ENCODE measurements around the gene ATP6V1F.

ATP6V1F gene

GRCh38 chr7:128877756-128878120, 15.1 kb downstream of the ATP6V1F start:
- Histone ChIP-seq H3K4me3 (ENCODE audit: low read depth, low read length) (no peak overlapping the region), H3K4me1 (ENCODE audit: control insufficient read depth, insufficient read depth, low read length) (peaks cover 2% of the 10 kb centered on the region), H3K36me3 (ENCODE audit: control insufficient read depth, insufficient read depth, low read length) (no peaks in the 10 kb centered on the region), H3K9ac (ENCODE audit: low read depth, low read length) (no peak overlapping the region), H3K9me3 (ENCODE audit: control insufficient read depth, insufficient read depth, low read length) (no peaks in the 10 kb centered on the region), H3K27me3 (ENCODE audit: control insufficient read depth, insufficient read depth, low read length) (no peaks in the 10 kb centered on the region)

DNA sequence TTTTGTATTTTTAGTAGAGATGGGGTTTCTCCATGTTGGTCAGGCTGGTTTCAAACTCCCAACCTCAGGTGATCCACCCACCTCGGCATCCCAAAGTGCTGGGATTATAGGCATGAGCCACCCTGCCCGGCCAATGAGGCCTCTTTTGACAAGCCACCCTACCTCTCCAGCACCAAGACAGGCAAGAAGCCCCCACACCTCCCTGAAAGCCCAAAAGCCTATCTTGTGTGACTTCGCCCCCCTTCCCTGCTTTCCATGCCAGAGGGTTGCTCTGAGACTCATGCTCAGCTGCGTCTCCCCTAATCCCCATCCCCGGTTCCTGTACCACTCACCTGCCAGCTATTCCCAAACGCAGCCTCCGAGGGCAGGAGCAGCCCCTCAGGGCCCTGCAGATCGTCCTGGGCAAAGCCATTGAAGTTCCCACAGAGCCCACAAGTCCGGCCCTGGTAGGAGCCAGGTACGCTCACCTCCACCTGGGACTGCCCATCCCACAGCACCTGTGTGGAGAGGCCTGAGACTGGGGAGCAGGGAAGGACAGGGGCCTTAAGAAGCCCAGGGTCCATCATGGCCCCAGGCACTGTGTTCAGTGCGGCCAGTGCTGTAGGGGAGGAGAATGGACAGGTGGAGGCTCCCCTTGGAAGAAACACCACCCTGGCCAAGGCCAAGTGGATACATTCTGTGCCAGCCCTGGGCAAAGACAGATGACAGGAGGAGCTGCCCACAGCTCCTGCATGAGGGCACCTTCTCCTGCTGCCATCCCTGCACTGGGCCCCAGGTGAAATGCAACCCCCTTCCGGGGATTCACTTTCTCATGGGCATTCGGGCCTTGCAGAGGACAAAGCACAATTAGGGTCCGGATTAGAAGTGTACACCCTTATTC, 15.8 kb downstream of the ATP6V1F start:
- Histone ChIP-seq H3K9me3 (ENCODE audit: control insufficient read depth, insufficient read depth, low read length) (no peaks in the 10 kb centered on the region), H3K4me1 (ENCODE audit: control insufficient read depth, insufficient read depth, low read length) (peaks cover 2% of the 10 kb centered on the region), H3K27me3 (ENCODE audit: control insufficient read depth, insufficient read depth, low read length) (no peaks in the 10 kb centered on the region), H3K9ac (ENCODE audit: low read depth, low read length) (no peak overlapping the region), H3K4me3 (ENCODE audit: low read depth, low read length) (no peak overlapping the region), H3K36me3 (ENCODE audit: control insufficient read depth, insufficient read depth, low read length) (no peaks in the 10 kb centered on the region)

DNA sequence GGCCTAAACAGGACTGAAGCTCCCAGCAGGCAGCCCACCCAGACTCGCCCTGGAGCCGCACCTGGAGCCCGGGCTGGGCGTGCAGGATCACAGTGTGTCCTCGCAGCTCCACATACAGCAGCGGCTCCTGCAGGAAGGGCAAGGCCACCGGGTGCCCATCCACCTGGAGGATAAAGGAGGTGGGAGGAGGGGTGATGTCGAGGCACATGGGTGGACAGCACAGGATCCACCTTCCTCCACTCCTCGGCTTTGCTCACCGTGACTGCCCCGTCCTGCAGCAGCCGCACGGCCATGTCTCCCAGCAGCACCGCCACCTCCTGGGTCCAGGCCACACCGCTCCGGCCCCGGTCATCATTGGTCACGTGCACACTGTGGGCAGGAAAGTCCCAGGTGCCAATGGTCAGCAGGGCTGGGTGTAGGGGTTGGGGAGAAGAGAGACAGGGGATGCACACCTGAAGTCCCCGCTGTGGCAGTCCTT, 16.8 kb downstream of the ATP6V1F start:
- Histone ChIP-seq H3K36me3 (ENCODE audit: control insufficient read depth, insufficient read depth, low read length) (no peaks in the 10 kb centered on the region), H3K9ac (ENCODE audit: low read depth, low read length) (no peak overlapping the region), H3K4me3 (ENCODE audit: low read depth, low read length) (no peak overlapping the region)

DNA sequence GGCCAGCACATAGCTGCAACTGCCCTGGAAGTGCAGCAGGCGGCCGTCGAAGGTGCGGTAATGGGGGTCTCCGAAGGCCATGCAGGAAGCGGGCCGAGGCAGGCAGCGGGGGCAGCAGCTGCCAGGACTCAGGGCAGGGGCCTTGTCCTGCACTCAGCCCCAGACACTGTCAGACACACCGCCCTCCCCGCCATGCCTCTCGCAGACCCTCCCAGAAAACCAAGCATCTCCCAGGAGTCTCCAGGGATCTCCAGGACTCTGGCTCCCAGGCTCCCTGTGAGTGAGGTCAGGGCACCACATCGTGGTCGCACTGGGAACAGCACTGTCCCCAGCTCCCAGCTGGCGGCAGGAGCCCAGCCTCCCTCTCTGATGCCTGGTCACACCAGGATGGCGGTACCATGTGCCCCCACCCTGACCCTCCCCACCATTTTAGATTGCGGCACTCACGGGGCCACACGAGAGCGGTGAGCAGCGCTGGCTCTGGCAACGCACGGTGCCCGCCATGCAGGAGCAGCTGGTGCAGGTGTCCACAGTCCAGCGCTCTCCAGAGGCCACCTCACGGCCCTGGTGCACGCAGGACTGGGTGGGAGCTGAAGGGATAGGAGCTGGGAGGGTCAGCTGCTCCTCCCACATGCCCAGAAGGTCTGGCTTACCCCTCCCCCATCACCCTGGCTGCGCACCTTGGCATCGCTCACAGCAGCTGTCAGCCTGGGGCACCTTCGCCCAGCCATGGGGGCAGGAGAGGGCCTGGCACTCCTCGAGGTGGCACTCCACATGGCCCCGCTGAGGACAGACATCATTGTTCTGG, 17.5 kb downstream of the ATP6V1F start:
- H3K4me1 ChIP-seq (ENCODE audit: control insufficient read depth, insufficient read depth, low read length), result peaks cover 2% of the 10 kb centered on the region
- H3K27me3 ChIP-seq (ENCODE audit: control insufficient read depth, insufficient read depth, low read length), result no peaks in the 10 kb centered on the region
- H3K9me3 ChIP-seq (ENCODE audit: control insufficient read depth, insufficient read depth, low read length), result no peaks in the 10 kb centered on the region
- H3K36me3 ChIP-seq (ENCODE audit: control insufficient read depth, insufficient read depth, low read length), result no peaks in the 10 kb centered on the region
- no peak overlapping the region for H3K4me3 ChIP-seq (ENCODE audit: low read depth, low read length)
- no peak overlapping the region for H3K9ac ChIP-seq (ENCODE audit: low read depth, low read length)

More for the DNA sequence above, 16.8 kb downstream of the ATP6V1F start:
- peaks cover 2% of the 10 kb centered on the region for H3K4me1 ChIP-seq (ENCODE audit: control insufficient read depth, insufficient read depth, low read length)
- H3K27me3 ChIP-seq (ENCODE audit: control insufficient read depth, insufficient read depth, low read length), result no peaks in the 10 kb centered on the region
- no peaks in the 10 kb centered on the region for H3K9me3 ChIP-seq (ENCODE audit: control insufficient read depth, insufficient read depth, low read length)

DNA sequence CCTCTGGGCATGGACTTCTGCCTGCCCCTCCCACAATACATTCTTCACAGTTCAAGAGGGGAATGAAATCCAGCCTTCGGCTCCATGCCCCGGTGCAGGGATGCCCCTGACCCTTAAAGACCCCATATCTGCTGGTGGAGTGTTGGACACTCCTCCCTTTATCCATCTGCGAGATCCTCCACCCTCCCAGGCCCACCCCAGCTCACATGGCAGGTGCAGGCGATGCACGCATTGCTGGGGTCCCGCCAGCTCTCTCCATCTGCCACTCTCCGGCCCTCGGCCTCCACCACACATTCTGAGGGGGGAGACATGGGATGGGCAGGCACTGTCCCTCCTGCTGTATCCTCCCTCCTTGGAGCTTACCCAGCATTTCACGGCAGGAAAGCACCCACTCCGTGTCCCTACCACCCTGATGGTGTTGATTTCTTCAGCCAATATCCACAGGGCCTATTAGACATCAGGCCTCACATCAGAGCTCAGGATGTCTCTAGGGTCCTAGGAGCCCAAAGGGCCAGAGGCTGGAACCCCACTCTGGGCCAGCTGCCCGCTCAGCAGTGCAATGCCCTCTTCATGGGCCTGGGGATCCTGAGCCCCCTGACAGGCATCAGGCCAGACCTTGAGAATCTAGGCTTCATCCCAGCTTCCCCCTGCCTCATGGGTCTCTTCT, 18.3 kb downstream of the ATP6V1F start:
- no peak overlapping the region for H3K4me3 ChIP-seq (ENCODE audit: low read depth, low read length)
- H3K36me3 ChIP-seq (ENCODE audit: control insufficient read depth, insufficient read depth, low read length), result no peaks in the 10 kb centered on the region
- no peak overlapping the region for H3K9ac ChIP-seq (ENCODE audit: low read depth, low read length)
- no peaks in the 10 kb centered on the region for H3K9me3 ChIP-seq (ENCODE audit: control insufficient read depth, insufficient read depth, low read length)
- no peaks in the 10 kb centered on the region for H3K27me3 ChIP-seq (ENCODE audit: control insufficient read depth, insufficient read depth, low read length)
- peaks cover 2% of the 10 kb centered on the region for H3K4me1 ChIP-seq (ENCODE audit: control insufficient read depth, insufficient read depth, low read length)

DNA sequence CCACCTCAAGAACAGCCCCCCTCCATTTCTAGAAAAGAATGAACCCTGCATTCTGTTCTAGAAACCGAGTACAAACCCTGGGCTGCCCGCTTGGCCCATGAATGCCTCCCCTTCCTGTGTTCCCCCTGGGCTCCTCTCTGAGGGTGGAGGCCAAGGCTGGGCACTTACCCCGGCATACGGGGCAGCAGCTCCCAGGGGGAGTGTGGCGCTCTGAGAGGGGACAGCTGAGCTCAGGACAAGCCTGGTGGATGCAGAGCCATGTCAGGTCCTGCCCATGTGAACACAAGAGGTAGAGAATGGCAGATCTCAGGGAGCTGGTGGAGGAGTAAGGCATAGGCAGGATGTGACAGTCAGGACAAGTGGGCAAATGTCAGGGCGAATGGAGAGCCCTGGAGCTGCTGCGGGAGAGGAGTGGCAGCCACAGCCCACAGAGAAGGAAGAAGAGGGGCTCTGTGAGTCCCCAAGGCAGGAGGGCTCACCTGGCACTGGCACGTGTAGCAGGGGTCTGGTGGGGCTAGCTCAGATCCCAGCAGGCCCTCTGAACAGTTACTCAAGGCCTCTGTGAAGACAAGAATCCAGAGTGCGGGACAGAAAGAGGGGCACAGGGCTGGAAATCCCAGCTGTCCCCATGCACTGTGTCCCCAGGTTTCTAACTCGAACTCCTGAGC, 18.9 kb downstream of the ATP6V1F start:
- Histone ChIP-seq H3K4me1 (ENCODE audit: control insufficient read depth, insufficient read depth, low read length) (peaks cover 2% of the 10 kb centered on the region), H3K9me3 (ENCODE audit: control insufficient read depth, insufficient read depth, low read length) (no peaks in the 10 kb centered on the region), H3K36me3 (ENCODE audit: control insufficient read depth, insufficient read depth, low read length) (no peaks in the 10 kb centered on the region), H3K9ac (ENCODE audit: low read depth, low read length) (no peak overlapping the region), H3K27me3 (ENCODE audit: control insufficient read depth, insufficient read depth, low read length) (no peaks in the 10 kb centered on the region), H3K4me3 (ENCODE audit: low read depth, low read length) (no peak overlapping the region)

DNA sequence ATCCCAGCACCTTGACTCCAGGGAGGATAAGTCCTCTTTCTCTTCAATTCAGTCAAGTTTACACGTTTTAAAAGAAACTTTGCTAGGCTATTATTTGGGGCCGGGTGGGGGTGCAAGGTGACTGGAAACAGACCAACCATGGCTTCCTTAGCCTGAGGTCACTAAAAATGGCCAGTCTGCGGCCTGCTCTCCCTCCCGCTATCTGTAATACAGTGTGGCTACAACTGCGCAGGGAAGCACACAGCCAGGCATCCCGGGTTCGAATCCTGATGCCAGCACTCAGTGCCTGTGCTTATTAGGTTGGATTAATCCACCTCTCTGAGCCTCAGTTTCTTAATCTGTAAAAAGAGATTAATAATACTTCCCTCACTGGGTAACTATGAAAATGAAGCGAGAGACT, 19.5 kb downstream of the ATP6V1F start:
- no peaks in the 10 kb centered on the region for H3K27me3 ChIP-seq (ENCODE audit: control insufficient read depth, insufficient read depth, low read length)
- no peaks in the 10 kb centered on the region for H3K9me3 ChIP-seq (ENCODE audit: control insufficient read depth, insufficient read depth, low read length)
- no peaks in the 10 kb centered on the region for H3K36me3 ChIP-seq (ENCODE audit: control insufficient read depth, insufficient read depth, low read length)
- H3K4me1 ChIP-seq (ENCODE audit: control insufficient read depth, insufficient read depth, low read length), result peaks cover 2% of the 10 kb centered on the region
- no peak overlapping the region for H3K4me3 ChIP-seq (ENCODE audit: low read depth, low read length)
- no peak overlapping the region for H3K9ac ChIP-seq (ENCODE audit: low read depth, low read length)

GRCh38 chr7:128883622-128884448, 21.2 kb downstream of the ATP6V1F start:
- Histone ChIP-seq H3K4me1 (ENCODE audit: control insufficient read depth, insufficient read depth, low read length) (peaks cover 2% of the 10 kb centered on the region), H3K36me3 (ENCODE audit: control insufficient read depth, insufficient read depth, low read length) (no peaks in the 10 kb centered on the region), H3K4me3 (ENCODE audit: low read depth, low read length) (no peak overlapping the region), H3K9me3 (ENCODE audit: control insufficient read depth, insufficient read depth, low read length) (no peaks in the 10 kb centered on the region), H3K9ac (ENCODE audit: low read depth, low read length) (no peak overlapping the region), H3K27me3 (ENCODE audit: control insufficient read depth, insufficient read depth, low read length) (no peaks in the 10 kb centered on the region)

GRCh38 chr7:128884561-128885369, 22.1 kb downstream of the ATP6V1F start:
- peaks cover 7% of the 10 kb centered on the region for H3K4me1 ChIP-seq (ENCODE audit: control insufficient read depth, insufficient read depth, low read length)
- no peaks in the 10 kb centered on the region for H3K36me3 ChIP-seq (ENCODE audit: control insufficient read depth, insufficient read depth, low read length)
- no peak overlapping the region for H3K4me3 ChIP-seq (ENCODE audit: low read depth, low read length)
- H3K27me3 ChIP-seq (ENCODE audit: control insufficient read depth, insufficient read depth, low read length), result no peaks in the 10 kb centered on the region
- no peaks in the 10 kb centered on the region for H3K9me3 ChIP-seq (ENCODE audit: control insufficient read depth, insufficient read depth, low read length)
- no peak overlapping the region for H3K9ac ChIP-seq (ENCODE audit: low read depth, low read length)

All from iPS-15b (cell line).